ENCODE measurements around the gene GPR143. TPM values are rescaled to one million over a fixed set of nuclear protein-coding genes. Genes with fewer than 3 reads are reported as not detected.

The GPR143 gene
- polyA plus RNA-seq, 4 donors, result 11.9 to 14.4 (median 13.8) TPM

GRCh38 chrX:9710332-9710731, 55.3 kb downstream of the GPR143 start:
- DNase-seq (ENCODE audit: low read depth in 4 of 4, low spot score in 2 of 4), result no peak

GRCh38 chrX:9708923-9709553, 56.6 kb downstream of the GPR143 start:
- DNase-seq (ENCODE audit: low read depth in 4 of 4, low spot score in 2 of 4), result peak in 3 of 4 donors; percentile 37 to 59 (median 40)

DNA sequence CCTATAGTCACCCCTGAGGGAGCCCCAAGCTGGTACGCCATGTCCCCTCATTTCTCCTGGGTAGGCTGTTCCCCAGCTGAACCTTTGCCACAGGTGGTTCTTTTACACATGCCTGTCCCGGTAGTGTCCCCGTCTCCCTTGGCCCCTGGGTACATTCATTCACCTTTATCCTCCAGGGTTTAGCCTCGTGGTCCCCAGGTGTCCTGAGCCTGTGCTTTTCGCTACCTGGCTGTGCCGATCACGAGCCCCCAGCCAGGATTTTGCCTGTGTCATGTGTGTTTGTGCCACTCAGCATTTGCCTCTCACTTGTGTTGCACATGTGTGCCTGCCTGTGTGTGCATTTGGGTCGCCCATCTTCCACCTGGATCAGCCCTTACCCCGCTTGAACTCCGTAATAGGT, 57.6 kb downstream of the GPR143 start:
- no peak for DNase-seq (ENCODE audit: low read depth in 4 of 4, low spot score in 2 of 4)

DNA sequence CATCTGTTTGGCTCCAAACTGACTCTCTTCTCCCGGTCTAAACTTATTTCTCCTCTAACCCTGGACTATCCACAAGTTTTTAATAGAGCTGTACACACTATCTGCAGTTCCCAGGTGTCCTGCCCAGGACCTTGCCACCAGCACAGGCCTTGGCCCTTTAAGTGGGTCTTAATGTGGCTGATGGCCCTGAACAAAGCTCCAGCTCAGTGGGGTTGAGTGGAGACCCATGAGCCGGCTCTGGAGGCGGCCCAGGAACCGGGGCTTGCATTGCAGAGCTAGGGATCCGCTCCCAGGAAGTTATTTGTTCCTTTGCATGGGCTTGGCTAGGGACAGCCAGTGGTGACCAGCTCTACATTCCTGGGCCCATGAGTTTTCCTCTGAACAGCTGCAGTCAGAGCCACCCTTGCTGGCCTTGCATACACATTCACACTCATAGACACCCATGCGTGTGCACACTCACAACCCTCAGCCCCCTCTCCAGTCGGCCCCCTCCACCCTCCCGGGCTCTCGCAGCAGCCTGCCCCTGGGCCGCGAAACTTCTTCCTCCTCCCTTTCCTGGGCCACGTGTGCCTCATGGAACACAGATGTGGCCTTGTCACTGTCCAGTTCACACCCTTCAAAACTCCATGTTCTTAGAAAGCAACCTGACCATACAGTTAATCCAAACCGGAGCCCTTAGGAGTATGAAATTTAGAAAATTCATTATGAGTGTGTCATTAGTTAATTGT, 58.2 kb downstream of the GPR143 start:
- no peak for DNase-seq (ENCODE audit: low read depth in 4 of 4, low spot score in 2 of 4)

DNA sequence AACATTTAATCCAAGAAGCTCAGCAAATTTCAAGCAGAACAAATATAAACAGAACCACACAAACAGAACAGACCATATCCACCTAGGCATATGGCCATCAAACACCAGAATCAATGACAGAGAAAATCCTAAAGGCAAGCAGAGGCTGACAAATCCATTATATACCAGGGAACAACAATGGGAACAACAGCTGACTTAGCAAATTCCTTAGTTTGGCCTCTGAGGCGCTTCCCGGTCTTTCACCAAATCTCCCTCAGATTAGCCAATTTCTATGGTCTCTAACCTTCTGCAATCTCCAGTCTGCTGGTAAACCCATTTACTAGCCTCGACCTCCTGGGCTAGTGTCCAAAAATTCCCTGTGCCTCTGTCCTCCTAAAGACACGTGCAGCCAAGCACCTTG, 59.2 kb downstream of the GPR143 start:
- DNase-seq (ENCODE audit: low read depth in 4 of 4, low spot score in 2 of 4), result no peak

- DNase-seq (ENCODE audit: low read depth in 4 of 4, low spot score in 2 of 4), result no peak
These were observed 60.7 kb downstream of the GPR143 start for GRCh38 chrX:9704876-9705465.

DNA sequence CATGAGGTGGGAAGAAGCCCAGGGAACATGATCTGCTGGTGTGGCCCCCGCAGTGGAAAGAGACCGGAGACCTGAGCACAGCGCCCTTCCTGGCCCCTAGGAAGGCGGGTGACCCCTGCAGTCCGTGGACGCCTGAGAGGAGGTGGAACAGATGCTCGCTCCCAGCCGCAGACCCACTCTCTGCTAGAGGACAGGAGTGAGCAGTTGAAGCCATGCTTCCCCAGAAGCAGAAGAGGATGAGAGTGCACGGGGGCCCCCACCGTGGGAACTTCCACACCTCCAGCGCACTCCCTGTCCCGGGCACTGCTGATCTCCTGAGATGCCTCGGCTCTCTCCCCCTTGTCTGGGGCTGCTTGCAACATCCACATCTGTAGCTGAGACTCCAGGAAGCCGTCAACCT, 62.2 kb downstream of the GPR143 start:
- DNase-seq (ENCODE audit: low read depth in 4 of 4, low spot score in 2 of 4), result no peak

DNA sequence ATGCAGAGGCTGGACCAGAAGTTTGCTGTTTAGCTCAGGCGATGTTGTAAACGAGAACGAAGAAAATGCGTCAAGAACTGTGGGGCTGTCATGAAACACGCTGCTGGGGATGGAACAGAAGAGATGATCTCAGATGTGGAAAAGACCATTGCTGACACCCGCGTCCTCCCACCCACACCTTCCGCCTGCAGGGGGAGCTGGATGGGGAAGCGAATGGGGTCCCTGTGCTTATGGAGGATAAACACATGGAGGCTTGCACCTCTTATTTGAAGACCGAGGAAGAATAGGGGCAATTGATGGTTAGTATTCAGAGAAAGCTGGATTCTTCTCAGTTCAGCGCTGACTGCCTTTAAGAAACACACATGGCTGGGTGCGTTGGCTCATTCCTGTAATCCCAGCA, 63.9 kb downstream of the GPR143 start:
- DNase-seq (ENCODE audit: low read depth in 4 of 4, low spot score in 2 of 4), result no peak

DNA sequence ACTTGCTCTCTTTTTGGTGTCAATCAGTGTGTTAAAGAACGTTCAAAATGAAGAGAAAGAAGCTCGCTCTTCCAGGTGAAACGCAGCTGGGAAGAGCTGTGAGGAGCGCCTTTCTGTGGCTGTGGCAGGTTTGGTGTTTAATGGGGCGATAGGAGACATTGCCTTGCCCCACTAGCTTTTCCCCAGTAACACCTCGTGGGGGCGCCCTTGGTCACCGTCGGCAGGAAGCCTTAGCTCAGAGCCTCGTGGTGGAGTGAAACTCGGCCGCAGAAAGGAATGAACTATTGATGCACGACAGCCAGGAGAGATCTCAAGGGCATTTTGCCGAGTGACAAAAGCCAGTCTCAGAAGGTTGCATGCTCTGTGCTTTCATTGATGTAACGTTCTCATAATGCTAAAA, 65.1 kb downstream of the GPR143 start:
- no peak for DNase-seq (ENCODE audit: low read depth in 4 of 4, low spot score in 2 of 4)

DNA sequence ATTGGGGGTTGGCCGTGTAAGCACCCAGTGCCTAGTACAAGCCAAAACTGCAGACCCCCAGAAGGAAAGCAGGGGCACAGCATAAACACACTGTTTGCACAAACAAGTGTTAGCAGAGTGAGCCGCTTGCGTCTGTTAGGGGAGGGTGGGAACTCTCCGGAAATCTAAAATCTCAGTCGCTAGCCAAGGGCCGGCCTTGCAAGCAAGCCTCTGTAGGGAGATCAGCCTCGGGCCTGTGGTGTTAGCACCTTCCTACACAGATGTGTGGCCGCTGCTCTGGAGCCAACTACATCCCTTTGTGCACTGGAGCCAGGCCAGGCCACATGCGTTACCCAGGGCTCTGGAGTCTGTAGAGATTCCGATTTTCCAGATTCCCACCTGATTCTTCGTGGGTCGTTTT, 67.1 kb downstream of the GPR143 start:
- DNase-seq (ENCODE audit: low read depth in 4 of 4, low spot score in 2 of 4), result no peak

GRCh38 chrX:9693307-9694001, 72.2 kb downstream of the GPR143 start:
- no peak for DNase-seq (ENCODE audit: low read depth in 4 of 4, low spot score in 2 of 4)

DNA sequence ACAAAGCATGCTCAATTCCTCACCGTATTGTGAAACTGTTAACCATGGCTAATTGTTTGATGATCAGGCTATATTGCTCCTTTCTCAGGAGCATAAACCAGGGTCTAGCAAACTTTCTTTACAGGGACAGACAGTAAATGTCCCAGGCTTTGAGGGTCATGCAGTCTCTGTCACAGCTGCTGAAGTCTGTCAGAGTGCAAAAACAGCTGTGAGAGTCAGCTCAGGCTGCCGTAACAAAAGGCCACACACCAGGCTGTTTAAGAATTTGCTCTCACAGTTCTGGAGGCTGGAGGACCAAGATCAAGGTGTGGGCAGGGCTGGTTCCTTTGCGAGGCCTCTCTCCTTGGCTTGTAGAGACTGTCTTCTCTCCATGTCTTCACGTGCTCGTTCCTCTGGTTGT, 75.6 kb downstream of the GPR143 start:
- no peak for DNase-seq (ENCODE audit: low read depth in 4 of 4, low spot score in 2 of 4)

DNA sequence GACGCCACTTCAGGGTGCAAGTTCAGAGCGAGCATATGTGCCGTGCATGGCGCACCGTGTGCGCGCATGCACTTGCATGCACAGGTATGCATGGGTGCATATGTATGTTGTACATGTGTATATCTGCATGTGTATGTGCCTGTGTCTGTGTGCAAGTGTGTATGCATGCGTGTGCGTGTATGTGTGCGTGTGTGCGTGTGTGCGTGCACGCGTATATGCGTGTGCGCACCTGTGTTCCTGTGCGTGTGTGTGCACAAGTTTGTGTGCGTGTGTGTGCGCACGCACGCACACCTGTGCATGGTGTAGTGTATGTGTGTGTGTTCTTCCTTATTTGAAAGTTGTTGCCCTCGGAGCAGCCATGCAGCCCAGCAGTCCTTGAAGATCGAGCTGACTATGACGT, 76.8 kb downstream of the GPR143 start:
- DNase-seq (ENCODE audit: low read depth in 4 of 4, low spot score in 2 of 4), result no peak

DNA sequence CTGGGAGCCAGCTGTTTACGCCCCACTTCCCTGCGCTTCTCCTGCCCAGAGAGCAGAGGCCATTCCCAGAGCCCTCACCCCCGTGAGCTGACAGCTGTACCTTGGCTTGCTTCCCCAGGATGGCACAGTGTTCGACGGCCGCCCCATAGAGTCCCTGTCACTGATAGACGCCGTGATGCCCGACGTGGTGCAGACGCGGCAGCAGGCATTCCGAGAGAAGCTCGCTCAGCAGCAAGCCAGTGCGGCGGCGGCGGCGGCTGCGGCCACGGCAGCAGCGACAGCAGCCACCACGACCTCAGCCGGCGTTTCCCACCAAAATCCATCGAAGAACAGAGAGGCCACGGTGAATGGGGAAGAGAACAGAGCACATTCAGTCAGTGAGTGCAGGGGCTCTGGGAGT, 77.7 kb downstream of the GPR143 start:
- no peak for DNase-seq (ENCODE audit: low read depth in 4 of 4, low spot score in 2 of 4)

GRCh38 chrX:9683350-9683749, 82.3 kb downstream of the GPR143 start:
- no peak for DNase-seq (ENCODE audit: low read depth in 4 of 4, low spot score in 2 of 4)

GRCh38 chrX:9682861-9683260, 82.8 kb downstream of the GPR143 start:
- no peak for DNase-seq (ENCODE audit: low read depth in 4 of 4, low spot score in 2 of 4)

- DNase-seq (ENCODE audit: low read depth in 4 of 4, low spot score in 2 of 4), result no peak
These were observed 83.2 kb downstream of the GPR143 start for GRCh38 chrX:9682456-9682855.

DNA sequence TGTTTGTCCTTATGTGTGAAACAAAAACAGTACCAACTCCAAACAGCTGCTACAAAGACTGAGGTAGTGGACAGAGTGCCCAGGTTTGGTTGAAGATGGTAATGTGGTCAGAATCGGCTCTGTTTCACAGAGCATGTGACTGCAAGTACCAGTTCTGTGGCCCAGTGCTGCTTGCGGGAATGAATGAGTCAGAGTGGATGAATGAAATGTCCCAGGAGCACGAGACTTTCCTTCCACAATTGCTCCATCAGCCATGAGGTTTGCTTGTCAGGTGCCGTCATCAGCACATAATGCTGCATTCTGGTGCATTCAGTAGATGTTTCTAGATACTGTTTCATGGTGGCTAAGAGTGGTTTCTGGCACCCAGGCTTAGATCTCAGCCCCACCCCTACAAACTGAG, 84.2 kb downstream of the GPR143 start:
- DNase-seq (ENCODE audit: low read depth in 4 of 4, low spot score in 2 of 4), result no peak

DNA sequence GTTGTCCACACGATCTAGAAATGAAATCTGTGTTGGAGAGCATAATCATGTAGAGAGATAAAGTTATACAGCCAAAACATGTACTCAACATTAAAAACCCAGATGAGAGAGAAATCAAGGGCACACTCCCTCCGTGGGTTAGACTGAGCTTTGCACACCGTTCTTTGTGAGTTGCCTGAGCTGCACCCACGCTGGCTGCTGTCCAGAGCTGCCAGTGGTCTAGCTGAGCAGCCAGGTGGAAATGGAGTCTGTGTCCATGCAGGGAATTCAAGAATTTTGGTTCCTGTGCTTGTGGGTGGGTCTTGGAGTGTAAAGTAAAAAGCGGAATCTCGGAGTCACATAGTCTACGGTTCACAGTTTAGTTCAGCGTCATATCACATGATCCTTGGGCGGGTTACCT, 84.6 kb downstream of the GPR143 start:
- no peak for DNase-seq (ENCODE audit: low read depth in 4 of 4, low spot score in 2 of 4)

- DNase-seq (ENCODE audit: low read depth in 4 of 4, low spot score in 2 of 4), result no peak
These were observed 87.3 kb downstream of the GPR143 start for GRCh38 chrX:9678215-9678965.

Measured in left renal cortex interstitium (tissue), 4 donors.